Heart left ventricle (tissue), 16 donors: ENCODE results near the gene PHKB. TPM values are rescaled to one million over a fixed set of nuclear protein-coding genes. Genes with fewer than 3 reads are reported as not detected.

Experiments used
- ATAC-seq, 4 donors: fragments of 200-7000 bp; cut with Tn5 transposase; one replicate each; pipeline ENCODE4 v1.9.1; 2020 to 2022; ENCODE audit warnings: moderate library complexity in 4 of 4, mild to moderate bottlenecking in 3 of 4, moderate number of reproducible peaks in 1 of 4
- DNase-seq, 5 donors: peaks; one replicate each; pipeline ENCODE4 v3.0.0-alpha.2; 2020
- H3K27ac ChIP-seq, 12 donors: fragments of 200-600 bp; sonication (generic) in 4 of 12; one replicate each; pipeline versions ENCODE4 v1.5.0 to v1.8.0; 2016 to 2022; ENCODE audit warnings: mild to moderate bottlenecking in 2 of 12
- H3K27me3 ChIP-seq, 9 donors: fragments of 200-600 bp; sonication (generic) in 2 of 9; one replicate each; pipeline versions ENCODE4 v1.5.1 to v1.8.0; 2016 to 2022; ENCODE audit warnings: mild to moderate bottlenecking in 3 of 9
- H3K36me3 ChIP-seq, 9 donors: fragments of 200-600 bp; sonication (generic) in 2 of 9; one replicate each; pipeline versions ENCODE4 v1.5.0 to v1.8.0; 2018 to 2022; ENCODE audit warnings: mild to moderate bottlenecking in 2 of 9
- H3K4me1 ChIP-seq, 12 donors: fragments of 200-600 bp; sonication (generic) in 4 of 12; one replicate each; pipeline versions ENCODE4 v1.5.0 to v1.8.0; 2016 to 2022; ENCODE audit warnings: mild to moderate bottlenecking in 3 of 12
- H3K4me3 ChIP-seq, 12 donors: fragments of 200-600 bp; sonication (generic) in 4 of 12; one replicate each; pipeline versions ENCODE4 v1.5.0 to v1.8.0; 2017 to 2022; ENCODE audit warnings: mild to moderate bottlenecking in 9 of 12, moderate library complexity in 4 of 12
- H3K9me3 ChIP-seq, 12 donors: fragments of 200-600 bp; sonication (generic) in 4 of 12; one replicate each; pipeline versions ENCODE4 v1.5.0 to v1.8.0; 2016 to 2022; ENCODE audit warnings: mild to moderate bottlenecking in 1 of 12
- POLR2A ChIP-seq, 2 donors: fragments of 450-650 bp; IDR thresholded peaks; one replicate each; pipeline ENCODE4 v1.6.1; 2017; ENCODE audit warnings: antibody characterized with exemption in 2 of 2, mild to moderate bottlenecking in 2 of 2, moderate library complexity in 2 of 2
- WGBS, 4 donors: extraction: QIAGEN DNeasy Blood & Tissue Kit in 2 of 4; methylation state at CpG; one replicate each; pipeline versions ENCODE4 v1.1.5 to v1.1.7; 2013 to 2018; 5-methylcytosine and 5-hydroxymethylcytosine counted together
- intact Hi-C, 10 donors: fragments of 100-400 bp; cut with DNase I; formaldehyde crosslinking; loops; one replicate each; pipeline versions ENCODE4 v1.11.1 to v1.14.2; 2022
- polyA plus RNA-seq, 2 donors: library from polyadenylated mRNA; stranded (reverse); fragments of 200-250 nt; gene quantifications; one replicate each; pipeline ENCODE4 v1.2.3, GENCODE V29; 2013
- total RNA-seq, 9 donors: library from RNA; depleted of rRNA in 2 of 9; stranded (reverse); fragments of >200 nt in 2 of 9; fragmentation: NEBNext Ultra II Directional in 3 of 9; extraction: Animal tissue kit (Norgen Biotek cat#: 25700) in 3 of 9; gene quantifications; one replicate each; pipeline versions ENCODE4 v1.1.0 to v1.2.4, GENCODE V29; 2016 to 2023
- TF ChIP-seq, protein P1 (sequence below), 12 donors: fragments of 200-600 bp; sonication (generic) in 4 of 12; IDR thresholded peaks; one replicate each; pipeline versions ENCODE4 v1.5.0 to v1.8.0; 2018 to 2022; ENCODE audit warnings: antibody characterized with exemption in 12 of 12, mild to moderate bottlenecking in 5 of 12
- donor health status: ischemic (EF 13 %, LVEDD 7.1; RV severe dilation, severe dysfunction).
- donor health status: healthy with polysubstance abuse.
- donor health status: DM: no; HTN: yes; CAD: no.
- donor health status: DM: no; HTN: no; CAD: no.
- donor health status: ischemic (EF 25% LVEDD 6.9; RV normal size, moderate dysfunction).
- donor health status: ischemic (EF 25% LVEDD 5.7; RV mildly dilated, moderate dysfunction).
- donor health status: healthy.
- donor health status: DM: yes; HTN: yes; CAD: no.
- donor health status: ischemic (EF 35%, LVEDD 5.7; RV mildly dilated, moderate dysfunction).
- donor health status: nonischemic (EF 11% LVEDD 7.7; RV severe dilation, severe dysfunction).
- donor health status: DM: yes; HTN: yes; CAD: no.
- donor health status: PGD.
- donor health status: ischemic (EF 29% LVEDD 5.4; RV normal size, mild dysfunction).
- donor health status: nonischemic (EF 23%, LVEDD 6.1; RV moderate dilation, normal function).

The PHKB gene
- total and polyA plus RNA-seq, 11 donors, result 14.2 to 70.1 (median 61.3) TPM

GRCh38 chr16:47490471-47490870 is 29.3 kb downstream of the PHKB start:
- Histone ChIP-seq H3K4me1 (peaks cover 5 to 36% (median 26%) of the 10 kb centered on the region in 12 donors), H3K27ac (no peak overlapping the region), H3K36me3 (peaks cover 0 to 4% (median 0%) of the 10 kb centered on the region in 9 donors), H3K4me3 (no peak overlapping the region), H3K9me3 (peaks cover 0 to 41% (median 27%) of the 10 kb centered on the region in 12 donors), H3K27me3 (no peaks in the 10 kb centered on the region)
- ATAC-seq (no peak), DNase-seq (no peak)
- intact Hi-C loops, result no loop called here
- no peak for TF ChIP-seq POLR2A (IDR thresholded peaks at IDR 0.05)

GRCh38 chr16:47492036-47492427 is 30.9 kb downstream of the PHKB start:
- H3K27ac ChIP-seq, result peak overlapping the region; percentile 51 to 88 (median 77)
- H3K4me1 ChIP-seq, result peaks cover 5 to 36% (median 26%) of the 10 kb centered on the region in 12 donors
- no peaks in the 10 kb centered on the region for H3K27me3 ChIP-seq
- WGBS, 4 donors, result 54 to 63% (median 60%) methylated on average over 1 of the region's 1 CpG
- H3K9me3 ChIP-seq, result peaks cover 0 to 41% (median 27%) of the 10 kb centered on the region in 12 donors
- TF ChIP-seq POLR2A (IDR thresholded peaks at IDR 0.05), result no peak
- TF ChIP-seq, protein P1, sequence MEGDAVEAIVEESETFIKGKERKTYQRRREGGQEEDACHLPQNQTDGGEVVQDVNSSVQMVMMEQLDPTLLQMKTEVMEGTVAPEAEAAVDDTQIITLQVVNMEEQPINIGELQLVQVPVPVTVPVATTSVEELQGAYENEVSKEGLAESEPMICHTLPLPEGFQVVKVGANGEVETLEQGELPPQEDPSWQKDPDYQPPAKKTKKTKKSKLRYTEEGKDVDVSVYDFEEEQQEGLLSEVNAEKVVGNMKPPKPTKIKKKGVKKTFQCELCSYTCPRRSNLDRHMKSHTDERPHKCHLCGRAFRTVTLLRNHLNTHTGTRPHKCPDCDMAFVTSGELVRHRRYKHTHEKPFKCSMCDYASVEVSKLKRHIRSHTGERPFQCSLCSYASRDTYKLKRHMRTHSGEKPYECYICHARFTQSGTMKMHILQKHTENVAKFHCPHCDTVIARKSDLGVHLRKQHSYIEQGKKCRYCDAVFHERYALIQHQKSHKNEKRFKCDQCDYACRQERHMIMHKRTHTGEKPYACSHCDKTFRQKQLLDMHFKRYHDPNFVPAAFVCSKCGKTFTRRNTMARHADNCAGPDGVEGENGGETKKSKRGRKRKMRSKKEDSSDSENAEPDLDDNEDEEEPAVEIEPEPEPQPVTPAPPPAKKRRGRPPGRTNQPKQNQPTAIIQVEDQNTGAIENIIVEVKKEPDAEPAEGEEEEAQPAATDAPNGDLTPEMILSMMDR (IDR thresholded peaks at IDR 0.05), result no peak
- peaks cover 0 to 4% (median 0%) of the 10 kb centered on the region in 9 donors for H3K36me3 ChIP-seq
- intact Hi-C loops, result no loop called here
- ATAC-seq, result no peak
- no peak overlapping the region for H3K4me3 ChIP-seq
- DNase-seq, result no peak

DNA sequence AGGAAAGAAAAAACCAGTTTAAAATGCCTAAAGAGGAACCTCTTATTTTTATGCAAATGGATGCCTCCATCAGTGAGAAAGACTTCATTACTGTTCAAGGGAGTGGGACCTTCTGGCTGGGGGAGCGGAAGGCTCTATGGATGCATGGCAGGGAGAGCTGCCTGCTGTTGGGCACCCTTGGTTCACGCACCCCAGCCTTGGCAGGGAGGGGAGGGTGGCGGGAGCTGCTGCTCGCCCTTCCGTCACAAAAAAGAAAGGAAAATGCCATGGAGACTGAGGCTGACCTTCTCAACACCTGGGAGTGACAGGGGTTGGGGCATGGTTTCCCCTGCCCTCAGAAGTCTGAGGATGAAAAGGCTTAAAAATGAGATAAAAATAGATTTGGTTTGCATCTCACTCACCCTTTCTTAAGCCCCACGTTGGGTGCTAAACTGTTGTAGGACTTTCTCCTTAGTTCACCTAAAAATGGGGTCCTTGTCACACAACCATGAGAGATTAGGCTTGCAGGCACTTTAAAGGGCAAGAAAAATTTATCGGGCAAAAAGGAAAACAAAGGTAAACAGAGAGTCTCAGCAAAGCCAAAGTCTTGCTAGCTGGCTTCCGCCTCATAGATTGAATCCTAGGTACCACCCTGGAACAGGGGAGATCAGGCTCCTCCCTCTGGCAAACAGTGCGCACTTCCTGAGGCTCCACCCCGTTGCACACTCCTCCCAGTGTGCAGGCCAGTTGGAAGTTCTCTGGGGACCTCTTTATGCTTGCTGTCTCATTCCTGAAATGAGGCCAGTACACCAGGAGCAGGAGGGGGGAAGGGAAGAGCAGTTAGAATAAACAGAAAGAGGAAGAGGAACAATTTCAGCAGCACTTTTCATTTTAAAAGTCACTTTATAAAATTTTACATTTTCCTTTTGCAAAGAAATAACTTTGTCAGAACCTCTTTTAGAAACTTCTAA is 31.6 kb downstream of the PHKB start:
- Histone ChIP-seq H3K27me3 (no peaks in the 10 kb centered on the region), H3K9me3 (peaks cover 0 to 41% (median 27%) of the 10 kb centered on the region in 12 donors), H3K4me3 (peak overlapping the region in 9 of 12 donors; percentile 1 to 45 (median 28)), H3K27ac (peak overlapping the region; percentile 51 to 88 (median 77)), H3K4me1 (peaks cover 5 to 36% (median 26%) of the 10 kb centered on the region in 12 donors), H3K36me3 (peaks cover 0 to 6% (median 4%) of the 10 kb centered on the region in 9 donors)
- DNase-seq (peak; percentile 88 to 92 (median 90)), ATAC-seq (peak; percentile 100)
- WGBS, 4 donors, result 55 to 70% (median 63%) methylated on average over 10 of the region's 10 CpGs
- intact Hi-C loops, result loop anchor here in 1 of 10 donors (1.0 kb wide), 1 partner anchor 31 kb away; the partner anchor contains the start of genes ITFG1 and PHKB
- TF ChIP-seq, protein P1 (IDR thresholded peaks at IDR 0.05), result peak in 1 of 12 donors; percentile 8
- peak in 1 of 2 donors; percentile 69 for TF ChIP-seq POLR2A (IDR thresholded peaks at IDR 0.05)

- Histone ChIP-seq H3K27ac (peak overlapping the region; percentile 51 to 88 (median 77)), H3K36me3 (peaks cover 0 to 16% (median 13%) of the 10 kb centered on the region in 9 donors), H3K27me3 (no peaks in the 10 kb centered on the region), H3K4me1 (peaks cover 5 to 36% (median 26%) of the 10 kb centered on the region in 12 donors), H3K9me3 (peaks cover 0 to 32% (median 23%) of the 10 kb centered on the region in 12 donors), H3K4me3 (peak overlapping the region in 9 of 12 donors; percentile 1 to 45 (median 27))
- intact Hi-C loops, result loop anchor here in 2 of 10 donors (1.0 to 2.0 kb wide), 2 partner anchors 32 to 33 kb away; partner anchors contain the start of genes ITFG1 (in 2 of the 2) and PHKB (in 2 of the 2)
- TF ChIP-seq POLR2A (IDR thresholded peaks at IDR 0.05), result no peak
- TF ChIP-seq, protein P1 (IDR thresholded peaks at IDR 0.05), result no peak
- DNase-seq, result no peak
- 56 to 78% (median 60%) methylated on average over 9 of the region's 9 CpGs for WGBS, 4 donors
- ATAC-seq, result no peak
Measured at GRCh38 chr16:47493381-47494337, 32.5 kb downstream of the PHKB start.
